ENCODE measurements around the gene MAT1A. TPM values are rescaled to one million over a fixed set of nuclear protein-coding genes. Genes with fewer than 3 reads are reported as not detected.
"Not testable (repeated sequence)": the region's sequence is repeated elsewhere in the genome, so short reads cannot be mapped to it uniquely, and the experiment has no call there.

Gene MAT1A
- total and polyA plus RNA-seq, 3 donors from 2014 or later = 5.6 to 8.3 (median 8.3) TPM

GRCh38 chr10:80249906-80250305 lies 39.6 kb downstream of the MAT1A start:
- H3K4me1 ChIP-seq; H3K9me3 ChIP-seq; H3K36me3 ChIP-seq (ENCODE audit: low read depth, missing control alignments); H3K27me3 ChIP-seq; DNase-seq; H3K4me3 ChIP-seq; intact Hi-C loops (cut with DNase I; ENCODE audit: low total_unique reads); H3K27ac ChIP-seq: not testable (repeated sequence)
- no CpG with 5 or more reads among the region's 4 CpGs for WGBS, 2 donors

GRCh38 chr10:80247611-80248010 lies 41.8 kb downstream of the MAT1A start:
- 67 to 84% methylated on average over 1 to 19 of the region's 20 CpGs for WGBS, 2 donors
- H3K4me1 ChIP-seq; H3K27ac ChIP-seq; H3K4me3 ChIP-seq; DNase-seq; H3K36me3 ChIP-seq (ENCODE audit: low read depth, missing control alignments); intact Hi-C loops (cut with DNase I; ENCODE audit: low total_unique reads); H3K9me3 ChIP-seq; H3K27me3 ChIP-seq: not testable (repeated sequence)

GRCh38 chr10:80244371-80244770 lies 45.1 kb downstream of the MAT1A start:
- H3K9me3 ChIP-seq; DNase-seq; H3K27ac ChIP-seq; intact Hi-C loops (cut with DNase I; ENCODE audit: low total_unique reads); H3K36me3 ChIP-seq (ENCODE audit: low read depth, missing control alignments); H3K4me3 ChIP-seq; H3K4me1 ChIP-seq; H3K27me3 ChIP-seq: not testable (repeated sequence)
- 83 to 91% methylated on average over 3 of the region's 3 CpGs for WGBS, 2 donors

GRCh38 chr10:80242341-80242740 lies 47.1 kb downstream of the MAT1A start:
- WGBS, 2 donors = 52 to 80% methylated on average over 1 to 3 of the region's 4 CpGs
- H3K27me3 ChIP-seq; DNase-seq; H3K27ac ChIP-seq; H3K4me1 ChIP-seq; H3K36me3 ChIP-seq (ENCODE audit: low read depth, missing control alignments); H3K4me3 ChIP-seq; H3K9me3 ChIP-seq; intact Hi-C loops (cut with DNase I; ENCODE audit: low total_unique reads): not testable (repeated sequence)

- H3K27me3 ChIP-seq; H3K9me3 ChIP-seq; H3K36me3 ChIP-seq (ENCODE audit: low read depth, missing control alignments); DNase-seq; H3K4me3 ChIP-seq; H3K27ac ChIP-seq; intact Hi-C loops (cut with DNase I; ENCODE audit: low total_unique reads); H3K4me1 ChIP-seq: not testable (repeated sequence)
- 92% methylated on average over 5 of the region's 5 CpGs; no CpG with 5 or more reads in 1 of the 2 donors for WGBS, 2 donors
Observed at GRCh38 chr10:80236457-80236856, 53.0 kb downstream of the MAT1A start.

GRCh38 chr10:80234331-80235235 lies 54.9 kb downstream of the MAT1A start:
- H3K27ac ChIP-seq; intact Hi-C loops (cut with DNase I; ENCODE audit: low total_unique reads); H3K36me3 ChIP-seq (ENCODE audit: low read depth, missing control alignments); H3K4me1 ChIP-seq; DNase-seq; H3K27me3 ChIP-seq; H3K4me3 ChIP-seq; H3K9me3 ChIP-seq: not testable (repeated sequence)
- 75 to 79% methylated on average over 11 of the region's 11 CpGs for WGBS, 2 donors

GRCh38 chr10:80233871-80234270 lies 55.6 kb downstream of the MAT1A start:
- H3K27me3 ChIP-seq; intact Hi-C loops (cut with DNase I; ENCODE audit: low total_unique reads); H3K9me3 ChIP-seq; H3K4me3 ChIP-seq; H3K36me3 ChIP-seq (ENCODE audit: low read depth, missing control alignments); H3K27ac ChIP-seq; DNase-seq; H3K4me1 ChIP-seq: not testable (repeated sequence)
- WGBS, 2 donors = 81 to 83% methylated on average over 1 of the region's 1 CpG

GRCh38 chr10:80226723-80227122 lies 62.7 kb downstream of the MAT1A start:
- H3K9me3 ChIP-seq; DNase-seq; H3K27ac ChIP-seq; H3K4me1 ChIP-seq; H3K4me3 ChIP-seq; H3K36me3 ChIP-seq (ENCODE audit: low read depth, missing control alignments); H3K27me3 ChIP-seq; intact Hi-C loops (cut with DNase I; ENCODE audit: low total_unique reads): not testable (repeated sequence)
- 60 to 73% methylated on average over 4 of the region's 4 CpGs for WGBS, 2 donors

GRCh38 chr10:80223031-80223419 lies 66.4 kb downstream of the MAT1A start:
- H3K27me3 ChIP-seq, H3K4me3 ChIP-seq: not testable (repeated sequence)

More at GRCh38 chr10:80223031-80223419, 66.4 kb downstream of the MAT1A start:
- H3K27ac ChIP-seq; H3K4me1 ChIP-seq; DNase-seq; intact Hi-C loops (cut with DNase I; ENCODE audit: low total_unique reads); H3K36me3 ChIP-seq (ENCODE audit: low read depth, missing control alignments); H3K9me3 ChIP-seq: not testable (repeated sequence)
- 20 to 60% methylated on average over 1 of the region's 5 CpGs for WGBS, 2 donors

Other genes starting within 250 kb of the MAT1A start
- gene TMEM254, start 211.0 kb downstream of the MAT1A start, total RNA-seq = 10 to 100 TPM; 51.5 to 53.0 TPM
- 69.6 TPM for gene TMEM254, start 211.0 kb downstream of the MAT1A start, polyA plus RNA-seq (ENCODE audit: insufficient read depth, low read depth, low replicate concordance)
- 10 to 100 TPM; 13.1 to 20.7 TPM for gene PLAC9, start 156.9 kb downstream of the MAT1A start, total RNA-seq
- 47.0 TPM for gene PLAC9, start 156.9 kb downstream of the MAT1A start, polyA plus RNA-seq (ENCODE audit: insufficient read depth, low read depth, low replicate concordance)
- 10 to 100 TPM; 46.5 to 64.0 TPM for gene ANXA11, start 84.1 kb downstream of the MAT1A start, total RNA-seq
- gene ANXA11, start 84.1 kb downstream of the MAT1A start, polyA plus RNA-seq (ENCODE audit: insufficient read depth, low read depth, low replicate concordance) = 116 TPM
- 10 to 100 TPM; 47.5 to 72.5 TPM for gene DYDC1, start 67.1 kb upstream of the MAT1A start, total RNA-seq
- 207 TPM for gene DYDC1, start 67.1 kb upstream of the MAT1A start, polyA plus RNA-seq (ENCODE audit: insufficient read depth, low read depth, low replicate concordance)
- 1 to 10 TPM; 1.8 to 4.5 TPM for gene DYDC2, start 67.1 kb upstream of the MAT1A start, total RNA-seq
- gene DYDC2, start 67.1 kb upstream of the MAT1A start, polyA plus RNA-seq (ENCODE audit: insufficient read depth, low read depth, low replicate concordance) = 22.8 TPM
- 100 to 1,000 TPM; 102 to 104 TPM for gene PRXL2A, start 118.9 kb upstream of the MAT1A start, total RNA-seq
- 106 TPM for gene PRXL2A, start 118.9 kb upstream of the MAT1A start, polyA plus RNA-seq (ENCODE audit: insufficient read depth, low read depth, low replicate concordance)
- gene TSPAN14, start 164.7 kb upstream of the MAT1A start, total RNA-seq = 10 to 100 TPM; 61.4 to 64.6 TPM
- gene TSPAN14, start 164.7 kb upstream of the MAT1A start, polyA plus RNA-seq (ENCODE audit: insufficient read depth, low read depth, low replicate concordance) = 59.1 TPM
- gene SH2D4B, start 248.2 kb upstream of the MAT1A start, total RNA-seq = 1 to 10 TPM in 1 of 2 donors, under 1 TPM in 1; 0.55 to 1.1 TPM
- gene SH2D4B, start 248.2 kb upstream of the MAT1A start, polyA plus RNA-seq (ENCODE audit: insufficient read depth, low read depth, low replicate concordance) = 0.22 TPM

Data from testis (tissue), 3 donors.